GM12878 (cell line): ENCODE data around the gene FOXP1.

Experiments
- EP300 ChIP-seq, 2 experiments: fragments of 150-350 bp in 1 of 2; IDR thresholded peaks; 2 replicates each; pipeline ENCODE4 v1.6.1; 2011 to 2012; ENCODE audit warnings: low read depth in 2 of 2, low read length in 2 of 2, borderline replicate concordance in 1 of 2, improper control_type of control experiment in 1 of 2, inconsistent platforms in 1 of 2; ENCODE audit not compliant: control insufficient read depth in 1 of 2
- EZH2 ChIP-seq: IDR thresholded peaks from 2 replicates; pipeline ENCODE4 v1.6.1; 2012; ENCODE audit warnings: low read depth, mild to moderate bottlenecking, control low read depth, inconsistent platforms, low read length, borderline replicate concordance; ENCODE audit not compliant: control insufficient read depth
- LARP7 ChIP-seq: fragments of 450-650 bp; IDR thresholded peaks from 2 replicates; pipeline ENCODE4 v1.6.1; 2017; ENCODE audit warnings: mild to moderate bottlenecking
- NBN ChIP-seq: fragments of 450-650 bp; IDR thresholded peaks from 2 replicates; pipeline ENCODE4 v1.6.1; 2016
- POU2F2 ChIP-seq: IDR thresholded peaks from 3 replicates; pipeline ENCODE4 v1.6.1; 2011; ENCODE audit warnings: low read depth, mild to moderate bottlenecking, low read length, borderline replicate concordance
- RFX5 ChIP-seq: IDR thresholded peaks from 2 replicates; pipeline ENCODE4 v1.6.1; 2011; ENCODE audit warnings: low read depth, low read length, improper control_type of control experiment
- TAF1 ChIP-seq: IDR thresholded peaks from 2 replicates; pipeline ENCODE4 v1.6.1; 2011; ENCODE audit warnings: mild to moderate bottlenecking, low read depth, low read length, borderline replicate concordance
- YY1 ChIP-seq: IDR thresholded peaks from 2 replicates; pipeline ENCODE4 v1.6.1; 2011; ENCODE audit warnings: low read depth, mild to moderate bottlenecking, low read length
- ZNF274 ChIP-seq: IDR thresholded peaks from one replicate; pipeline ENCODE4 v1.8.0; 2011; ENCODE audit not compliant: insufficient read length, insufficient read depth
- ZSCAN29 ChIP-seq: fragments of 450-650 bp; IDR thresholded peaks from 2 replicates; pipeline ENCODE4 v1.6.1; 2017; ENCODE audit warnings: mild to moderate bottlenecking, moderate library complexity
- TF ChIP-seq, protein P1 (sequence below): IDR thresholded peaks from 2 replicates; pipeline ENCODE4 v1.6.1; 2012; ENCODE audit warnings: low read length, inconsistent platforms
- TF ChIP-seq, protein P2 (sequence below), 3 experiments: IDR thresholded peaks in 2 of 3; conservative IDR thresholded peaks in 1 of 3; 2 replicates each; pipeline ENCODE4 v1.5.1; 2011; ENCODE audit warnings: low read depth in 3 of 3, low read length in 3 of 3, mild to moderate bottlenecking in 3 of 3, control low read depth in 2 of 3, moderate library complexity in 2 of 3, inconsistent platforms in 1 of 3, mixed read lengths in 1 of 3; ENCODE audit not compliant: control insufficient read depth in 2 of 3, insufficient read depth in 1 of 3; ENCODE audit errors: extremely low read depth in 1 of 3
- TF ChIP-seq, protein P3 (sequence below): fragments of 450-650 bp; formaldehyde crosslinking; IDR thresholded peaks from 2 replicates; pipeline ENCODE4 v1.4.0; 2020; ENCODE audit warnings: mild to moderate bottlenecking, moderate library complexity
- TF ChIP-seq, protein P4 (sequence below): IDR thresholded peaks from 2 replicates; pipeline ENCODE4 v1.6.1; 2012; ENCODE audit warnings: improper control_type of control experiment, low read depth, low read length; ENCODE audit not compliant: insufficient replicate concordance

DNA sequence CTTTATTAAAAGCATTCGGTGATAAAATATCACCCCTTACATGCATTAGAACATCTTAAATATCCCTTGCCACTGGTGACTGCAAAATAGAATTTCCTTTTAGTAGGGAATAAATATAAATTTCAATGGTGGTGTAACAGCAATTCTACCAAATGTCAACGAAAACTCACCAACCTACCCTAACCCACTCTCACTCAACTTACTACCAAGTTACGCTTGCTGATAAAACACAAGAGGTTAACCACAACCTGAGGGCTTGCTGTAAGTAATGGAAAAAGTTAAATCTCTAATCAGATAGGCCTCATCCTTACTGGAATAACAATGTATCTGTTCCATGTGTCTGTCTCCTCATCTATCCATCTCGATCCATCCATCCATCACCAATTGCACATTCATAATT lies 274.7 kb downstream of the FOXP1 start:
- TF ChIP-seq, protein P1, sequence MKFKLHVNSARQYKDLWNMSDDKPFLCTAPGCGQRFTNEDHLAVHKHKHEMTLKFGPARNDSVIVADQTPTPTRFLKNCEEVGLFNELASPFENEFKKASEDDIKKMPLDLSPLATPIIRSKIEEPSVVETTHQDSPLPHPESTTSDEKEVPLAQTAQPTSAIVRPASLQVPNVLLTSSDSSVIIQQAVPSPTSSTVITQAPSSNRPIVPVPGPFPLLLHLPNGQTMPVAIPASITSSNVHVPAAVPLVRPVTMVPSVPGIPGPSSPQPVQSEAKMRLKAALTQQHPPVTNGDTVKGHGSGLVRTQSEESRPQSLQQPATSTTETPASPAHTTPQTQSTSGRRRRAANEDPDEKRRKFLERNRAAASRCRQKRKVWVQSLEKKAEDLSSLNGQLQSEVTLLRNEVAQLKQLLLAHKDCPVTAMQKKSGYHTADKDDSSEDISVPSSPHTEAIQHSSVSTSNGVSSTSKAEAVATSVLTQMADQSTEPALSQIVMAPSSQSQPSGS: no peak
- TF ChIP-seq NBN (no peak), LARP7 (no peak), POU2F2 (no peak), RFX5 (no peak), TAF1 (no peak), EZH2 (no peak), YY1 (no peak), ZNF274 (no peak), EP300 (IDR thresholded peaks at IDR 0.05; ENCODE audit: borderline replicate concordance in 1 of 2, control insufficient read depth in 1 of 2, low read depth in 2 of 2, low read length in 2 of 2) (no peak), ZSCAN29 (no peak)
- TF ChIP-seq, protein P2, sequence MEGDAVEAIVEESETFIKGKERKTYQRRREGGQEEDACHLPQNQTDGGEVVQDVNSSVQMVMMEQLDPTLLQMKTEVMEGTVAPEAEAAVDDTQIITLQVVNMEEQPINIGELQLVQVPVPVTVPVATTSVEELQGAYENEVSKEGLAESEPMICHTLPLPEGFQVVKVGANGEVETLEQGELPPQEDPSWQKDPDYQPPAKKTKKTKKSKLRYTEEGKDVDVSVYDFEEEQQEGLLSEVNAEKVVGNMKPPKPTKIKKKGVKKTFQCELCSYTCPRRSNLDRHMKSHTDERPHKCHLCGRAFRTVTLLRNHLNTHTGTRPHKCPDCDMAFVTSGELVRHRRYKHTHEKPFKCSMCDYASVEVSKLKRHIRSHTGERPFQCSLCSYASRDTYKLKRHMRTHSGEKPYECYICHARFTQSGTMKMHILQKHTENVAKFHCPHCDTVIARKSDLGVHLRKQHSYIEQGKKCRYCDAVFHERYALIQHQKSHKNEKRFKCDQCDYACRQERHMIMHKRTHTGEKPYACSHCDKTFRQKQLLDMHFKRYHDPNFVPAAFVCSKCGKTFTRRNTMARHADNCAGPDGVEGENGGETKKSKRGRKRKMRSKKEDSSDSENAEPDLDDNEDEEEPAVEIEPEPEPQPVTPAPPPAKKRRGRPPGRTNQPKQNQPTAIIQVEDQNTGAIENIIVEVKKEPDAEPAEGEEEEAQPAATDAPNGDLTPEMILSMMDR (IDR thresholded peaks at IDR 0.05 in 2 of 3, conservative IDR thresholded peaks at IDR 0.05 in 1 of 3; ENCODE audit: control insufficient read depth in 2 of 3, extremely low read depth in 1 of 3, insufficient read depth in 1 of 3, low read depth in 3 of 3, low read length in 3 of 3): no peak
- TF ChIP-seq, protein P3, sequence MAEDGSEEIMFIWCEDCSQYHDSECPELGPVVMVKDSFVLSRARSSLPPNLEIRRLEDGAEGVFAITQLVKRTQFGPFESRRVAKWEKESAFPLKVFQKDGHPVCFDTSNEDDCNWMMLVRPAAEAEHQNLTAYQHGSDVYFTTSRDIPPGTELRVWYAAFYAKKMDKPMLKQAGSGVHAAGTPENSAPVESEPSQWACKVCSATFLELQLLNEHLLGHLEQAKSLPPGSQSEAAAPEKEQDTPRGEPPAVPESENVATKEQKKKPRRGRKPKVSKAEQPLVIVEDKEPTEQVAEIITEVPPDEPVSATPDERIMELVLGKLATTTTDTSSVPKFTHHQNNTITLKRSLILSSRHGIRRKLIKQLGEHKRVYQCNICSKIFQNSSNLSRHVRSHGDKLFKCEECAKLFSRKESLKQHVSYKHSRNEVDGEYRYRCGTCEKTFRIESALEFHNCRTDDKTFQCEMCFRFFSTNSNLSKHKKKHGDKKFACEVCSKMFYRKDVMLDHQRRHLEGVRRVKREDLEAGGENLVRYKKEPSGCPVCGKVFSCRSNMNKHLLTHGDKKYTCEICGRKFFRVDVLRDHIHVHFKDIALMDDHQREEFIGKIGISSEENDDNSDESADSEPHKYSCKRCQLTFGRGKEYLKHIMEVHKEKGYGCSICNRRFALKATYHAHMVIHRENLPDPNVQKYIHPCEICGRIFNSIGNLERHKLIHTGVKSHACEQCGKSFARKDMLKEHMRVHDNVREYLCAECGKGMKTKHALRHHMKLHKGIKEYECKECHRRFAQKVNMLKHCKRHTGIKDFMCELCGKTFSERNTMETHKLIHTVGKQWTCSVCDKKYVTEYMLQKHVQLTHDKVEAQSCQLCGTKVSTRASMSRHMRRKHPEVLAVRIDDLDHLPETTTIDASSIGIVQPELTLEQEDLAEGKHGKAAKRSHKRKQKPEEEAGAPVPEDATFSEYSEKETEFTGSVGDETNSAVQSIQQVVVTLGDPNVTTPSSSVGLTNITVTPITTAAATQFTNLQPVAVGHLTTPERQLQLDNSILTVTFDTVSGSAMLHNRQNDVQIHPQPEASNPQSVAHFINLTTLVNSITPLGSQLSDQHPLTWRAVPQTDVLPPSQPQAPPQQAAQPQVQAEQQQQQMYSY (CRISPR knock-in tag): no peak
- TF ChIP-seq, protein P4, sequence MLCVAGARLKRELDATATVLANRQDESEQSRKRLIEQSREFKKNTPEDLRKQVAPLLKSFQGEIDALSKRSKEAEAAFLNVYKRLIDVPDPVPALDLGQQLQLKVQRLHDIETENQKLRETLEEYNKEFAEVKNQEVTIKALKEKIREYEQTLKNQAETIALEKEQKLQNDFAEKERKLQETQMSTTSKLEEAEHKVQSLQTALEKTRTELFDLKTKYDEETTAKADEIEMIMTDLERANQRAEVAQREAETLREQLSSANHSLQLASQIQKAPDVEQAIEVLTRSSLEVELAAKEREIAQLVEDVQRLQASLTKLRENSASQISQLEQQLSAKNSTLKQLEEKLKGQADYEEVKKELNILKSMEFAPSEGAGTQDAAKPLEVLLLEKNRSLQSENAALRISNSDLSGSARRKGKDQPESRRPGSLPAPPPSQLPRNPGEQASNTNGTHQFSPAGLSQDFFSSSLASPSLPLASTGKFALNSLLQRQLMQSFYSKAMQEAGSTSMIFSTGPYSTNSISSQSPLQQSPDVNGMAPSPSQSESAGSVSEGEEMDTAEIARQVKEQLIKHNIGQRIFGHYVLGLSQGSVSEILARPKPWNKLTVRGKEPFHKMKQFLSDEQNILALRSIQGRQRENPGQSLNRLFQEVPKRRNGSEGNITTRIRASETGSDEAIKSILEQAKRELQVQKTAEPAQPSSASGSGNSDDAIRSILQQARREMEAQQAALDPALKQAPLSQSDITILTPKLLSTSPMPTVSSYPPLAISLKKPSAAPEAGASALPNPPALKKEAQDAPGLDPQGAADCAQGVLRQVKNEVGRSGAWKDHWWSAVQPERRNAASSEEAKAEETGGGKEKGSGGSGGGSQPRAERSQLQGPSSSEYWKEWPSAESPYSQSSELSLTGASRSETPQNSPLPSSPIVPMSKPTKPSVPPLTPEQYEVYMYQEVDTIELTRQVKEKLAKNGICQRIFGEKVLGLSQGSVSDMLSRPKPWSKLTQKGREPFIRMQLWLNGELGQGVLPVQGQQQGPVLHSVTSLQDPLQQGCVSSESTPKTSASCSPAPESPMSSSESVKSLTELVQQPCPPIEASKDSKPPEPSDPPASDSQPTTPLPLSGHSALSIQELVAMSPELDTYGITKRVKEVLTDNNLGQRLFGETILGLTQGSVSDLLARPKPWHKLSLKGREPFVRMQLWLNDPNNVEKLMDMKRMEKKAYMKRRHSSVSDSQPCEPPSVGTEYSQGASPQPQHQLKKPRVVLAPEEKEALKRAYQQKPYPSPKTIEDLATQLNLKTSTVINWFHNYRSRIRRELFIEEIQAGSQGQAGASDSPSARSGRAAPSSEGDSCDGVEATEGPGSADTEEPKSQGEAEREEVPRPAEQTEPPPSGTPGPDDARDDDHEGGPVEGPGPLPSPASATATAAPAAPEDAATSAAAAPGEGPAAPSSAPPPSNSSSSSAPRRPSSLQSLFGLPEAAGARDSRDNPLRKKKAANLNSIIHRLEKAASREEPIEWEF: no peak
